Tibial nerve (tissue), 4 donors: ENCODE measurements around the gene CD200. TPM values are rescaled to one million over a fixed set of nuclear protein-coding genes. Genes with fewer than 3 reads are reported as not detected.
A peak's percentile ranks its signal among the peaks of the same experiment; 100 is the strongest.

Experiments
- DNase-seq, 2 donors: peaks; one replicate each; pipeline ENCODE4 v3.0.0-alpha.2; 2019; ENCODE audit warnings: low spot score in 2 of 2
- H3K27ac ChIP-seq, 4 donors: fragments of 200-600 bp; sonication (generic) in 3 of 4; one replicate each; pipeline ENCODE4 v1.5.1; 2017 to 2019; ENCODE audit warnings: mild to moderate bottlenecking in 1 of 4
- H3K27me3 ChIP-seq, 2 donors: fragments of 200-600 bp; sonication (generic) in 1 of 2; one replicate each; pipeline versions ENCODE4 v1.5.1 to v1.6.0; 2017 to 2019
- H3K36me3 ChIP-seq, 3 donors: fragments of 200-600 bp; sonication (generic); one replicate each; pipeline ENCODE4 v1.5.1; 2018 to 2019
- H3K4me1 ChIP-seq, 4 donors: fragments of 200-600 bp; sonication (generic) in 3 of 4; one replicate each; pipeline ENCODE4 v1.5.1; 2017 to 2019
- H3K4me3 ChIP-seq, 4 donors: fragments of 200-600 bp; sonication (generic) in 3 of 4; one replicate each; pipeline ENCODE4 v1.5.1; 2017 to 2019; ENCODE audit warnings: mild to moderate bottlenecking in 1 of 4, moderate library complexity in 1 of 4
- H3K9me3 ChIP-seq, 4 donors: fragments of 200-600 bp; sonication (generic) in 3 of 4; one replicate each; pipeline ENCODE4 v1.5.1; 2017 to 2019
- EP300 ChIP-seq, 2 donors: sonication (generic); formaldehyde crosslinking; IDR thresholded peaks; one replicate each; pipeline ENCODE4 v1.6.1; 2017; ENCODE audit warnings: antibody characterized with exemption in 2 of 2, mild to moderate bottlenecking in 1 of 2
- POLR2A ChIP-seq, 2 donors: fragments of 450-650 bp; IDR thresholded peaks; one replicate each; pipeline ENCODE4 v1.6.1; 2017; ENCODE audit warnings: antibody characterized with exemption in 2 of 2, mild to moderate bottlenecking in 2 of 2, moderate library complexity in 2 of 2
- WGBS, 2 donors: methylation state at CpG; one replicate each; pipeline ENCODE4 v1.1.5; 2018; 5-methylcytosine and 5-hydroxymethylcytosine counted together
- total RNA-seq, 4 donors: library from RNA; depleted of rRNA; stranded (reverse); fragments of >200 nt; gene quantifications; one replicate each; pipeline ENCODE4 v1.1.0, GENCODE V29; 2016
- TF ChIP-seq, protein P1 (sequence below), 5 experiments: fragments of 200-600 bp in 3 of 5; fragments of 450-650 bp in 2 of 5; sonication (generic) in 3 of 5; IDR thresholded peaks; one replicate each; pipeline ENCODE4 v1.5.1; 2016 to 2019; ENCODE audit warnings: antibody characterized with exemption in 5 of 5, mild to moderate bottlenecking in 3 of 5, moderate library complexity in 2 of 5

The CD200 gene, protein sequence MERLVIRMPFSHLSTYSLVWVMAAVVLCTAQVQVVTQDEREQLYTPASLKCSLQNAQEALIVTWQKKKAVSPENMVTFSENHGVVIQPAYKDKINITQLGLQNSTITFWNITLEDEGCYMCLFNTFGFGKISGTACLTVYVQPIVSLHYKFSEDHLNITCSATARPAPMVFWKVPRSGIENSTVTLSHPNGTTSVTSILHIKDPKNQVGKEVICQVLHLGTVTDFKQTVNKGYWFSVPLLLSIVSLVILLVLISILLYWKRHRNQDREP
- 10 to 100 TPM in 2 of 4 donors, 1 to 10 TPM in 2; 4.5 to 12.6 (median 8.7) TPM for total RNA-seq

DNA sequence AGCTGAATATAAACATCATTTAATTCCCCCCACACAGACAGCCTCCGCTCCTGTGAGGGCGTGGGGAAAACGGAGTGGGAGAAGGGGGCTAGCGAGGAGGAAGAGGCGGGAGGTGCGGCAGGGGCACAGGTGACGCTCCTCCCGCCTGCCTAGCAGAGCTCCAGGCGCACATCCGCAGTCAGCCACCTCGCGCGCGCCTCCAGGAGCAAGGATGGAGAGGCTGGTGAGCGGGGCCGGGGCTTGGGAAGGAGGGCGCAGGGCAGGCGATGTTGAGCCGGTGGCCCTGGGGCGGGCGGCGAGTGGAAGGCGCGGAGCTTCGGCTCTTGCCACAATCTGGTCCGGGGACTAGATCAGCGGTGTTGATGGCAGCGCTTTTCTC is at the start of gene CD200:
Gene CD200 (plus strand): TSS at position 155 of the 379 bp plus-strand sequence. CDS start 57 bp downstream, at position 212.
- 0 to 1% methylated on average over 23 to 28 of the region's 28 CpGs for WGBS, 2 donors
- peak within 1 kb of the TSS; percentile 63 to 95 (median 84) for H3K27ac ChIP-seq
- peak; percentile 32 to 59 for DNase-seq
- H3K4me3 ChIP-seq: peak within 1 kb of the TSS; percentile 32 to 79 (median 68)
- peaks cover 0 to 41% (median 0%) of the 10 kb centered on the region in 4 donors for H3K4me1 ChIP-seq
- H3K36me3 ChIP-seq: no peaks in the 10 kb centered on the region
- no peaks in the 10 kb centered on the region for H3K27me3 ChIP-seq
- H3K9me3 ChIP-seq: no peaks in the 10 kb centered on the region
- TF ChIP-seq, protein P1, sequence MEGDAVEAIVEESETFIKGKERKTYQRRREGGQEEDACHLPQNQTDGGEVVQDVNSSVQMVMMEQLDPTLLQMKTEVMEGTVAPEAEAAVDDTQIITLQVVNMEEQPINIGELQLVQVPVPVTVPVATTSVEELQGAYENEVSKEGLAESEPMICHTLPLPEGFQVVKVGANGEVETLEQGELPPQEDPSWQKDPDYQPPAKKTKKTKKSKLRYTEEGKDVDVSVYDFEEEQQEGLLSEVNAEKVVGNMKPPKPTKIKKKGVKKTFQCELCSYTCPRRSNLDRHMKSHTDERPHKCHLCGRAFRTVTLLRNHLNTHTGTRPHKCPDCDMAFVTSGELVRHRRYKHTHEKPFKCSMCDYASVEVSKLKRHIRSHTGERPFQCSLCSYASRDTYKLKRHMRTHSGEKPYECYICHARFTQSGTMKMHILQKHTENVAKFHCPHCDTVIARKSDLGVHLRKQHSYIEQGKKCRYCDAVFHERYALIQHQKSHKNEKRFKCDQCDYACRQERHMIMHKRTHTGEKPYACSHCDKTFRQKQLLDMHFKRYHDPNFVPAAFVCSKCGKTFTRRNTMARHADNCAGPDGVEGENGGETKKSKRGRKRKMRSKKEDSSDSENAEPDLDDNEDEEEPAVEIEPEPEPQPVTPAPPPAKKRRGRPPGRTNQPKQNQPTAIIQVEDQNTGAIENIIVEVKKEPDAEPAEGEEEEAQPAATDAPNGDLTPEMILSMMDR (IDR thresholded peaks at IDR 0.05): peak in 2 of 5 experiments; percentile 19 to 45
- peak in 1 of 2 donors; percentile 52 for TF ChIP-seq POLR2A (IDR thresholded peaks at IDR 0.05)
- peak in 1 of 2 donors; percentile 77 for TF ChIP-seq EP300 (IDR thresholded peaks at IDR 0.05)

DNA sequence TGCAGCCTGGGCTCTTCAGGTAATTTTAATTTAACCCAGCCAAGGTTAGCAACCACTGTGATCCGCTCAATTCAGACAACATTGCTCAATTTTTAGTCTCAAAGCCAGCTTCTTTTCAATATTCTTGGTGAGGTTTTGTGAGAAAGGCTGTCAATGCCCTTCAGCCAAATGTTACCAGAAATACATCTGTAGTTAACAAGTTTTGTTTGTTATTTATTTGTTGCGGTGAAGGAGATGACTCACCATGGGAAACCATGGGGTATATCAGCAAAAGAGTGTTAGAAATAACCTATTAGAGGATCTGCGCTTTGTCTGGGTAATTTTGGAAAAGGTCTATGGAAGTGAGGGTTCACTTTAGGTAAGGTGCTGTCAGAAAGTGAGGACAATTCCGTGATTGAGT is 43.9 kb upstream of the CD200 start:
- Histone ChIP-seq H3K4me3 (no peak overlapping the region), H3K36me3 (no peaks in the 10 kb centered on the region), H3K27me3 (no peaks in the 10 kb centered on the region), H3K4me1 (no peaks in the 10 kb centered on the region), H3K27ac (no peak overlapping the region), H3K9me3 (no peaks in the 10 kb centered on the region)
- DNase-seq: no peak
- WGBS, 2 donors: 94 to 96% methylated on average over 4 of the region's 4 CpGs
- no peak for TF ChIP-seq POLR2A (IDR thresholded peaks at IDR 0.05)
- TF ChIP-seq EP300 (IDR thresholded peaks at IDR 0.05): no peak
- TF ChIP-seq, protein P1 (IDR thresholded peaks at IDR 0.05): no peak

DNA sequence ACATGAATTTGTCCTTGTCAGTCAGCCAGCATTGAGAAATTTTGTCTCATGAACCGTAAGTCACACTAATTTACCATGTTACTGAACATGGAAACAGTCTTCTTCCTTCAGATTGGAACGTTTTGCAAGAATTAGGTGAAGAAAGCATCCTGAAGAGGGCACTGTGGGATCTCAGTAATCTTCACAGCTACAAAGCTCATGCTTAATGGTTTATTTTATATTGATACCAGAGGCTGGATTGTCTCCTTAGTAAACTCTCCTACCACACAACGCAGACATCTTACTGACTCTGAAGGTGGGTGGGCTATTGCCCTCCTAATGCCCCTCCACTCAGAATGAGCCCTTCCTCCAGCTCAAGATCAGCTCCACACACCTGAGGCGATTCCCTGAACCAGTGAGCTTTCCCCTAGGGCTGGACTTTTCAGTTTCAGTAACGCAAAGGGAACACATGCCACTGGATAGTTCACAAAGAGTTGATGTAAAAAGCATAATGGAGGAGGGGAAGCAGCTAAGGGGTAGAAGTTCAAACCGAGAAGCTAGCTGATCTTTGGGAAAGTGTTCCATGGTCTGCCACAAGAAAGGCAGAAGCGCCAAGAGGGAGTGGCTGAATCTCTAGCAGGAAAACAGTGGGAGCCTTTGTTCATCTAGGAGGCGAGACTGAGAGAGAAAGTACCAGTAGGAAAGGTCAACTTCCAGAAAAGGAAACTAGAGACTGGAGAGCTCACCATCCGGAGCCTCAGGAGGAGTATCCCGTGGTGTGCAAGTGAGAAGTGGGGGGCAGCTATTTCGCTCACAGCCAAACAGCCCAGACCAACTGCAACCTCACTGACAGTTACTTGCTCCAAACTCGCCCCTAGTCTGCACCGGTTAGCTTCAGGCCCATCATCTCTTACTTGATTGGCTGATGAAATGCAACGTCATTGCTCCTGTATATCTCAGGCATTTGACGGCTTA is 39.3 kb upstream of the CD200 start, which contains the start of gene SLC9C1:
Gene SLC9C1 (minus strand): TSS at position 849 of the 954 bp plus-strand sequence. CDS start 7,425 bp downstream, outside the sequence.
- Histone ChIP-seq H3K27me3 (no peaks in the 10 kb centered on the region), H3K9me3 (no peaks in the 10 kb centered on the region), H3K27ac (peak within 1 kb of the TSS; percentile 55 to 86 (median 74)), H3K36me3 (no peaks in the 10 kb centered on the region), H3K4me3 (peak within 1 kb of the TSS; percentile 27 to 50 (median 32)), H3K4me1 (no peaks in the 10 kb centered on the region)
- TF ChIP-seq, protein P1 (IDR thresholded peaks at IDR 0.05): peak; percentile 44 to 78 (median 60)
- TF ChIP-seq POLR2A (IDR thresholded peaks at IDR 0.05) (no peak), EP300 (IDR thresholded peaks at IDR 0.05) (peak in 1 of 2 donors; percentile 42)
- WGBS, 2 donors: 11 to 18% methylated on average over 15 of the region's 15 CpGs
- peak in 1 of 2 donors; percentile 79 for DNase-seq

DNA sequence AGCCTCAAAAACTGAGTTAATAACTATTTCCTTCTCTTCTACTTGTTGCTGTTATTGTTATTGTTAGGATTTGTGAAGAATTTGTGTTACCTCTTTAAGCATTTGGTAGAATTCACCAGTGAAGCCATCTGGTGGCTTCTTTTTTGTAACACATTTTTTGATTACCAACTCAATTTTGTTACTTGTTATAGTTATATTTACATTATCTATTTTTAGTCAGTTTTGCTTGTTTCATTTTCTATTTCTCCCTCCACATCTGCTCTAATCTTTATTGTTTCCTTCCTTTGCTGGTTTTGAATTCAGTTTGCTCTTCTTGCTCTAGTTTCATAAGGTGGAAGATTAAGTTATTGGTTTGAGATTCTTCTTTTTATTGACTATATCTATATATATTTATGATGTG is 35.2 kb upstream of the CD200 start:
- H3K36me3 ChIP-seq: no peaks in the 10 kb centered on the region
- no peaks in the 10 kb centered on the region for H3K27me3 ChIP-seq
- H3K4me1 ChIP-seq: peaks cover 0 to 2% (median 0%) of the 10 kb centered on the region in 4 donors
- TF ChIP-seq, protein P1 (IDR thresholded peaks at IDR 0.05): no peak
- TF ChIP-seq EP300 (IDR thresholded peaks at IDR 0.05) (no peak), POLR2A (IDR thresholded peaks at IDR 0.05) (no peak)
- no peak overlapping the region for H3K27ac ChIP-seq
- H3K4me3 ChIP-seq: no peak overlapping the region
- no peak for DNase-seq
- H3K9me3 ChIP-seq: peaks cover 0 to 4% (median 0%) of the 10 kb centered on the region in 4 donors
